ENCODE measurements around the gene FOXO3. TPM values are rescaled to one million over a fixed set of nuclear protein-coding genes. Genes with fewer than 3 reads are reported as not detected.

Gene FOXO3
- total and polyA plus RNA-seq, 2 of the 13 experiments (the other 11 are each of a cell fraction or from before 2014, with no cell fraction given), result 16.0 to 22.5 TPM

GRCh38 chr6:108558372-108559096, 2.2 kb upstream of the FOXO3 start (continued):
- TF ChIP-seq MYC (CRISPR knock-in tag; IDR thresholded peaks at IDR 0.05; ENCODE audit: borderline replicate concordance) (peak; percentile 67; the same call in 1 of the 2 replicates), SP2 (CRISPR knock-in tag; IDR thresholded peaks at IDR 0.05) (peak; percentile 91), HIC2 (CRISPR knock-in tag; IDR thresholded peaks at IDR 0.05; ENCODE audit: low read depth) (no peak), HHEX (CRISPR knock-in tag; IDR thresholded peaks at IDR 0.05) (no peak), PBX3 (CRISPR knock-in tag; IDR thresholded peaks at IDR 0.05; ENCODE audit: borderline replicate concordance) (peak; percentile 75; the same call in 1 of the 2 replicates), ZSCAN12 (CRISPR knock-in tag; IDR thresholded peaks at IDR 0.05) (0 out of 2 replicates have a peak, but pooled peaks have one; percentile 39), ZNF17 (CRISPR knock-in tag; IDR thresholded peaks at IDR 0.05) (no peak), ZNF331 (CRISPR knock-in tag; IDR thresholded peaks at IDR 0.05) (peak; percentile 77), ZKSCAN5 (CRISPR knock-in tag; IDR thresholded peaks at IDR 0.05) (no peak), ZNF724P (CRISPR knock-in tag; IDR thresholded peaks at IDR 0.05; ENCODE audit: borderline replicate concordance) (no peak), ZNF253 (CRISPR knock-in tag; IDR thresholded peaks at IDR 0.05; ENCODE audit: borderline replicate concordance) (no peak), CHD4 (IDR thresholded peaks at IDR 0.05; ENCODE audit: borderline replicate concordance, low read length) (no peak), SOX6 (IDR thresholded peaks at IDR 0.05) (no peak), SOX6 (CRISPR knock-in tag; IDR thresholded peaks at IDR 0.05) (peak; percentile 53), ZNF589 (CRISPR knock-in tag; conservative IDR thresholded peaks at IDR 0.05) (no peak), PRDM4 (CRISPR knock-in tag; IDR thresholded peaks at IDR 0.05; ENCODE audit: borderline replicate concordance) (no peak), GMEB1 (CRISPR knock-in tag; IDR thresholded peaks at IDR 0.05; ENCODE audit: borderline replicate concordance) (peak; percentile 85), NFIB (CRISPR knock-in tag; IDR thresholded peaks at IDR 0.05; ENCODE audit: borderline replicate concordance) (no peak)
- TF ChIP-seq, protein P1, sequence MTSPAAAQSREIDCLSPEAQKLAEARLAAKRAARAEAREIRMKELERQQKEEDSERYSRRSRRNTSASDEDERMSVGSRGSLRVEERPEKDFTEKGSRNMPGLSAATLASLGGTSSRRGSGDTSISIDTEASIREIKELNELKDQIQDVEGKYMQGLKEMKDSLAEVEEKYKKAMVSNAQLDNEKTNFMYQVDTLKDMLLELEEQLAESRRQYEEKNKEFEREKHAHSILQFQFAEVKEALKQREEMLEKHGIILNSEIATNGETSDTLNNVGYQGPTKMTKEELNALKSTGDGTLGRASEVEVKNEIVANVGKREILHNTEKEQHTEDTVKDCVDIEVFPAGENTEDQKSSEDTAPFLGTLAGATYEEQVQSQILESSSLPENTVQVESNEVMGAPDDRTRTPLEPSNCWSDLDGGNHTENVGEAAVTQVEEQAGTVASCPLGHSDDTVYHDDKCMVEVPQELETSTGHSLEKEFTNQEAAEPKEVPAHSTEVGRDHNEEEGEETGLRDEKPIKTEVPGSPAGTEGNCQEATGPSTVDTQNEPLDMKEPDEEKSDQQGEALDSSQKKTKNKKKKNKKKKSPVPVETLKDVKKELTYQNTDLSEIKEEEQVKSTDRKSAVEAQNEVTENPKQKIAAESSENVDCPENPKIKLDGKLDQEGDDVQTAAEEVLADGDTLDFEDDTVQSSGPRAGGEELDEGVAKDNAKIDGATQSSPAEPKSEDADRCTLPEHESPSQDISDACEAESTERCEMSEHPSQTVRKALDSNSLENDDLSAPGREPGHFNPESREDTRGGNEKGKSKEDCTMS (CRISPR knock-in tag; conservative IDR thresholded peaks at IDR 0.05), result no peak
